ENCODE measurements around the gene GALNT16.

The GALNT16 gene

DNA sequence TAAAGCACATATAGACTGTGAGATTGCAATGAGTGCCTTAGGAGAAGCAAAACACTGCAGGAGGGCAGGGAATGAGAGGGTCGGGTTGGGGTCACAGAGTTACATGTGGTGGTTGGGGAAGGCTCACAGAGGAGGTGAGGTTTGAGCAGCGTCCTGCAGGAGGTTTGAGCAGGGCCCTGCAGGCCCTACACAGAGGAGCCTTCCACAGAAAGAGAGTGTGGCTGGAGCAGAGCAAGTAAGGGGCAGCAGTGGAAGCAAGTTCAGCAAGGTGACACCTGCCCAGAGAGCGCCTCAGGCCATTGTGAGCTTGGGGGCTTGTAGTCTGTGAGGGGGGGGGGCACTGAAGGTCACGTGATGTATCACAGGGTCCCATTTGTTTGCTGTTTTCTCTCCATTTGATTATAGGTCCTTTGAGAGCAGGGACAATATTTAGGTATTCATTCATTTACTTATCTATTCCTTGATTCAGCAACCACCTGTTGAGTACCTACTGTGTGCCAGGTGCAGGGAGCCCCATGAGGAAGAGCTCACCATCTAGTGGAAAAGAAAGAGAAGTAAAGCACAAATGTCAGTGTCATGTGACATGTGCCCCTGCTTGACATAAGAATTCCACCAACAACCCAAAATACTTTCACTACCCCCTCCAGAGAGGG lies 56.6 kb downstream of the GALNT16 start:
- TF ChIP-seq SIN3A (IDR thresholded peaks at IDR 0.05; ENCODE audit: borderline replicate concordance, insufficient read depth, low read length): no peak
- no peak for TF ChIP-seq TAF1 (IDR thresholded peaks at IDR 0.05; ENCODE audit: borderline replicate concordance, insufficient read depth, low read length)
- TF ChIP-seq, protein P1, sequence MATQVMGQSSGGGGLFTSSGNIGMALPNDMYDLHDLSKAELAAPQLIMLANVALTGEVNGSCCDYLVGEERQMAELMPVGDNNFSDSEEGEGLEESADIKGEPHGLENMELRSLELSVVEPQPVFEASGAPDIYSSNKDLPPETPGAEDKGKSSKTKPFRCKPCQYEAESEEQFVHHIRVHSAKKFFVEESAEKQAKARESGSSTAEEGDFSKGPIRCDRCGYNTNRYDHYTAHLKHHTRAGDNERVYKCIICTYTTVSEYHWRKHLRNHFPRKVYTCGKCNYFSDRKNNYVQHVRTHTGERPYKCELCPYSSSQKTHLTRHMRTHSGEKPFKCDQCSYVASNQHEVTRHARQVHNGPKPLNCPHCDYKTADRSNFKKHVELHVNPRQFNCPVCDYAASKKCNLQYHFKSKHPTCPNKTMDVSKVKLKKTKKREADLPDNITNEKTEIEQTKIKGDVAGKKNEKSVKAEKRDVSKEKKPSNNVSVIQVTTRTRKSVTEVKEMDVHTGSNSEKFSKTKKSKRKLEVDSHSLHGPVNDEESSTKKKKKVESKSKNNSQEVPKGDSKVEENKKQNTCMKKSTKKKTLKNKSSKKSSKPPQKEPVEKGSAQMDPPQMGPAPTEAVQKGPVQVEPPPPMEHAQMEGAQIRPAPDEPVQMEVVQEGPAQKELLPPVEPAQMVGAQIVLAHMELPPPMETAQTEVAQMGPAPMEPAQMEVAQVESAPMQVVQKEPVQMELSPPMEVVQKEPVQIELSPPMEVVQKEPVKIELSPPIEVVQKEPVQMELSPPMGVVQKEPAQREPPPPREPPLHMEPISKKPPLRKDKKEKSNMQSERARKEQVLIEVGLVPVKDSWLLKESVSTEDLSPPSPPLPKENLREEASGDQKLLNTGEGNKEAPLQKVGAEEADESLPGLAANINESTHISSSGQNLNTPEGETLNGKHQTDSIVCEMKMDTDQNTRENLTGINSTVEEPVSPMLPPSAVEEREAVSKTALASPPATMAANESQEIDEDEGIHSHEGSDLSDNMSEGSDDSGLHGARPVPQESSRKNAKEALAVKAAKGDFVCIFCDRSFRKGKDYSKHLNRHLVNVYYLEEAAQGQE (IDR thresholded peaks at IDR 0.05; ENCODE audit: insufficient read depth in 1 of 2, low read depth in 2 of 2, low read length in 2 of 2): no peak

DNA sequence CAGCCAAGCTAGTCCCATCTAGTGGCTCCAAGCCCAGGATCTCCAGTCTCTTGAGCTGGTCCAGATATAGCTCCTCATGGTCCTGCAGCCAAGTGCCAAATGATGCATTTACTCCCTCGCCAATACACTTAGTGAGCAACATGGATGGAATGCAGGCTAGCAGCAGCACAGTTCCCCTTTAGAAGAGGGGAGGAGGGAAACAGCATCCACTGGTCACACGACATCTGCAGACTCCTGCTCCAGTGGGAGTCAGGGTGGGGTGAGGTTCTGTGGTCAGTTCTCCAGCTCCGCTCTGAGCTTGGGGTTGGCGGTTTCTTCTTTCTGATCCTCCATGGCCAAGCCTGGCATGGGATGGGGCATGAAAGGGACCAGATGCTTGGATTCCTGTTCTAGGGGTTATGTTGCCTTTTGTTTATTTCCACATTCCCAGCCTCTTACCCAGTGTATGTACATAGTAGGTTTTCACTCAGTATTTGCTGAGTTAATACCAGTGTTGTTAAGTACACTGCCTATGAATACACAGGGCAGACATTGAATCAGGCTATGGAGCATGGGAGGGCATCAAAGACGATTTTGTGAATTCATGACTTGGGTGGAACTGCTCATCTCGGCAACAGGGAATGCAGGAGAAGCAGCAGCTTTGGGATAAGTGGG lies 57.3 kb downstream of the GALNT16 start:
- TF ChIP-seq SIN3A (IDR thresholded peaks at IDR 0.05; ENCODE audit: borderline replicate concordance, insufficient read depth, low read length) (no peak), TAF1 (IDR thresholded peaks at IDR 0.05; ENCODE audit: borderline replicate concordance, insufficient read depth, low read length) (no peak), POLR2AphosphoS5 (IDR thresholded peaks at IDR 0.05; ENCODE audit: low read depth, low read length) (no peak), FOXP2 (optimal IDR thresholded peaks at IDR 0.05; ENCODE audit: borderline replicate concordance, extremely low read depth, extremely low read length, insufficient read depth) (no peak)
- TF ChIP-seq, protein P1 (IDR thresholded peaks at IDR 0.05; ENCODE audit: insufficient read depth in 1 of 2, low read depth in 2 of 2, low read length in 2 of 2): no peak

DNA sequence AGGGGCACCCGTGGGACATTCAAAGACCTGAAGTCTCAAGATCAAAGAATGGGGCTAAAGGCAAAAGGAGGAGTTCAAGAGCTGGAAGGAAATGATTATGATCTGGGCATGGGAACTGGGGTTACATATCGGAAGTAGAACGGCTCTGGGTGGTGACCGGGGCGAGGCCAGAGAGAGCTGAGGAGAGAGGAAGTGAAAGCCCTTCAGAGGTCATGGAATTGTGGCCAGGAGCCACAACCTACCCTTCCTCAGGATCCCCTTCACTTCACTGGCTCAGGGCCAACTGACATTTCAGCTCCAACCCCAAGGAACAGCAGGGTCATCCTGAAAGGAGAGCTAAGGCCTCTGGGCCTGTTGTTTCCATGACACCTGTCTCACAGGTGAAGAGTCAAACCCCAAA lies 57.8 kb downstream of the GALNT16 start:
- TF ChIP-seq TAF1 (IDR thresholded peaks at IDR 0.05; ENCODE audit: borderline replicate concordance, insufficient read depth, low read length): no peak
- no peak for TF ChIP-seq FOXP2 (optimal IDR thresholded peaks at IDR 0.05; ENCODE audit: borderline replicate concordance, extremely low read depth, extremely low read length, insufficient read depth)
- TF ChIP-seq POLR2AphosphoS5 (IDR thresholded peaks at IDR 0.05; ENCODE audit: low read depth, low read length): no peak
- TF ChIP-seq SIN3A (IDR thresholded peaks at IDR 0.05; ENCODE audit: borderline replicate concordance, insufficient read depth, low read length): no peak
- TF ChIP-seq, protein P1 (IDR thresholded peaks at IDR 0.05; ENCODE audit: insufficient read depth in 1 of 2, low read depth in 2 of 2, low read length in 2 of 2): no peak

DNA sequence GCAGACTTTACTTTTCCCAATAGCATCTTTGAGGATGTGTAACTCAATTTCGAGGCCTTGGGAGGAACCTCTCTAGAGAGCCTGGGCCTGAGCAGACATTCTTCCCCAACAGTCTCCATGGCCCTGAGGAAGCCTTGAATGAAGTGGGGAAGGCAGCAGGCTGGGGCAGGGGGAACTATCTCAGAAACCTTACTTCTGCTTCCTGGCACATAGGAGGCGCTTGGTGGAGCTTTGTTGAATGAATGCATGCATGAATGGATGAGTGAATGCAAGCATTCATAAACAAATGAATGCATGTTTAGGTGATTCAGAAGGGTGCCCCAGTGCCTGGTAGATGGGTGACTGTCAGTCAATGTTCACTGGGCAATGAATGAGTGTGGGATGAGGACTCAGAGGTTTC lies 58.3 kb downstream of the GALNT16 start:
- TF ChIP-seq POLR2AphosphoS5 (IDR thresholded peaks at IDR 0.05; ENCODE audit: low read depth, low read length) (no peak), TAF1 (IDR thresholded peaks at IDR 0.05; ENCODE audit: borderline replicate concordance, insufficient read depth, low read length) (no peak), FOXP2 (optimal IDR thresholded peaks at IDR 0.05; ENCODE audit: borderline replicate concordance, extremely low read depth, extremely low read length, insufficient read depth) (no peak), SIN3A (IDR thresholded peaks at IDR 0.05; ENCODE audit: borderline replicate concordance, insufficient read depth, low read length) (no peak)
- TF ChIP-seq, protein P1 (IDR thresholded peaks at IDR 0.05; ENCODE audit: insufficient read depth in 1 of 2, low read depth in 2 of 2, low read length in 2 of 2): no peak

Measured in PFSK-1 (cell line).